ENCODE measurements around the gene TMOD4.
A peak's percentile ranks its signal among the peaks of the same experiment; 100 is the strongest.

Gene TMOD4

GRCh38 chr1:151147665-151148064 is 28.1 kb downstream of the TMOD4 start:
- H3K4me1 ChIP-seq (ENCODE audit: control insufficient read depth in 1 of 2, insufficient read depth in 2 of 2, low read length in 2 of 2): peaks cover 8 to 15% of the 10 kb centered on the region in 2 experiments
- H3K27ac ChIP-seq (ENCODE audit: low read depth, low read length): no peak overlapping the region
- no peak overlapping the region for H3K9ac ChIP-seq (ENCODE audit: low read length)
- no peak overlapping the region for H2AFZ ChIP-seq (ENCODE audit: insufficient read depth, low read length, poor library complexity)
- H3K23ac ChIP-seq (ENCODE audit: low read length): peak overlapping the region; percentile 7
- no peaks in the 10 kb centered on the region for H3K9me3 ChIP-seq (ENCODE audit: insufficient read depth, low read depth, low read length)
- no peak overlapping the region for H3K18ac ChIP-seq (ENCODE audit: low read length)
- no peak overlapping the region for H3K4ac ChIP-seq (ENCODE audit: low read depth, low read length)
- no peak overlapping the region for H2BK120ac ChIP-seq (ENCODE audit: insufficient read depth, low read length, poor library complexity)
- H3K36me3 ChIP-seq (ENCODE audit: control insufficient read depth in 1 of 2, insufficient read depth in 2 of 2, low read length in 2 of 2): no peaks in the 10 kb centered on the region
- no peak overlapping the region for H2BK12ac ChIP-seq (ENCODE audit: low read length)
- no peak for DNase-seq
- no peak overlapping the region for H3K4me3 ChIP-seq (ENCODE audit: low read depth, low read length)
- H3K79me1 ChIP-seq (ENCODE audit: low read length): peaks cover 2% of the 10 kb centered on the region
- H4K12ac ChIP-seq (ENCODE audit: low read depth, low read length): no peak overlapping the region
- H4K8ac ChIP-seq (ENCODE audit: low read depth, low read length): no peak overlapping the region
- no peak overlapping the region for H4K91ac ChIP-seq (ENCODE audit: low read depth, low read length)
- peaks cover 16% of the 10 kb centered on the region for H3K27me3 ChIP-seq (ENCODE audit: insufficient read depth, low read length)
- H2AK5ac ChIP-seq (ENCODE audit: low read length): no peak overlapping the region
- no peaks in the 10 kb centered on the region for H3K79me2 ChIP-seq (ENCODE audit: control insufficient read depth, insufficient read depth, low read length, poor library complexity)
- H3K4me2 ChIP-seq (ENCODE audit: low read length): no peak overlapping the region
- no peak overlapping the region for H3K14ac ChIP-seq (ENCODE audit: low read length)
- WGBS (ENCODE audit: extremely low coverage, insufficient coverage, insufficient read length): no CpG with 5 or more reads among the region's 2 CpGs
- H2BK5ac ChIP-seq (ENCODE audit: low read depth, low read length, poor library complexity): no peak overlapping the region

- Histone ChIP-seq H2BK120ac (ENCODE audit: insufficient read depth, low read length, poor library complexity) (no peak overlapping the region), H3K14ac (ENCODE audit: low read length) (no peak overlapping the region), H4K8ac (ENCODE audit: low read depth, low read length) (no peak overlapping the region), H4K91ac (ENCODE audit: low read depth, low read length) (no peak overlapping the region), H4K12ac (ENCODE audit: low read depth, low read length) (no peak overlapping the region), H3K36me3 (ENCODE audit: control insufficient read depth in 1 of 2, insufficient read depth in 2 of 2, low read length in 2 of 2) (no peaks in the 10 kb centered on the region), H2BK12ac (ENCODE audit: low read length) (no peak overlapping the region), H3K9me3 (ENCODE audit: insufficient read depth, low read depth, low read length) (no peaks in the 10 kb centered on the region), H3K4me2 (ENCODE audit: low read length) (peak overlapping the region; percentile 75), H2BK5ac (ENCODE audit: low read depth, low read length, poor library complexity) (no peak overlapping the region), H3K23ac (ENCODE audit: low read length) (no peak overlapping the region), H3K79me2 (ENCODE audit: control insufficient read depth, insufficient read depth, low read length, poor library complexity) (no peaks in the 10 kb centered on the region), H3K79me1 (ENCODE audit: low read length) (peaks cover 2% of the 10 kb centered on the region), H3K9ac (ENCODE audit: low read length) (no peak overlapping the region), H3K4ac (ENCODE audit: low read depth, low read length) (no peak overlapping the region), H3K27me3 (ENCODE audit: insufficient read depth, low read length) (peaks cover 16% of the 10 kb centered on the region), H3K4me1 (ENCODE audit: control insufficient read depth in 1 of 2, insufficient read depth in 2 of 2, low read length in 2 of 2) (peaks cover 8 to 15% of the 10 kb centered on the region in 2 experiments), H3K4me3 (ENCODE audit: low read depth, low read length) (peak overlapping the region; percentile 49), H2AK5ac (ENCODE audit: low read length) (no peak overlapping the region), H2AFZ (ENCODE audit: insufficient read depth, low read length, poor library complexity) (no peak overlapping the region), H3K18ac (ENCODE audit: low read length) (no peak overlapping the region), H3K27ac (ENCODE audit: low read depth, low read length) (no peak overlapping the region)
- DNase-seq: no peak
- WGBS (ENCODE audit: extremely low coverage, insufficient coverage, insufficient read length): no CpG with 5 or more reads among the region's 7 CpGs
These were observed 28.7 kb downstream of the TMOD4 start for GRCh38 chr1:151147132-151147503.

- WGBS (ENCODE audit: extremely low coverage, insufficient coverage, insufficient read length): no CpG with 5 or more reads among the region's 61 CpGs
- Histone ChIP-seq H2AK5ac (ENCODE audit: low read length) (no peak within 1 kb of the TSS), H4K8ac (ENCODE audit: low read depth, low read length) (no peak within 1 kb of the TSS), H2BK12ac (ENCODE audit: low read length) (no peak within 1 kb of the TSS), H3K4me2 (ENCODE audit: low read length) (peak within 1 kb of the TSS; percentile 92), H2AFZ (ENCODE audit: insufficient read depth, low read length, poor library complexity) (peak within 1 kb of the TSS; percentile 50), H2BK5ac (ENCODE audit: low read depth, low read length, poor library complexity) (no peak within 1 kb of the TSS), H3K79me2 (ENCODE audit: control insufficient read depth, insufficient read depth, low read length, poor library complexity) (no peaks in the 10 kb centered on the region), H3K4me1 (ENCODE audit: control insufficient read depth in 1 of 2, insufficient read depth in 2 of 2, low read length in 2 of 2) (peaks cover 8 to 15% of the 10 kb centered on the region in 2 experiments), H3K79me1 (ENCODE audit: low read length) (peaks cover 2% of the 10 kb centered on the region), H3K27me3 (ENCODE audit: insufficient read depth, low read length) (peaks cover 16% of the 10 kb centered on the region), H3K14ac (ENCODE audit: low read length) (no peak within 1 kb of the TSS), H3K4me3 (ENCODE audit: low read depth, low read length) (peak within 1 kb of the TSS; percentile 82), H3K4ac (ENCODE audit: low read depth, low read length) (no peak within 1 kb of the TSS), H3K27ac (ENCODE audit: low read depth, low read length) (no peak within 1 kb of the TSS), H3K23ac (ENCODE audit: low read length) (no peak within 1 kb of the TSS), H3K9me3 (ENCODE audit: insufficient read depth, low read depth, low read length) (no peaks in the 10 kb centered on the region), H4K91ac (ENCODE audit: low read depth, low read length) (no peak within 1 kb of the TSS), H3K36me3 (ENCODE audit: control insufficient read depth in 1 of 2, insufficient read depth in 2 of 2, low read length in 2 of 2) (no peaks in the 10 kb centered on the region), H2BK120ac (ENCODE audit: insufficient read depth, low read length, poor library complexity) (no peak within 1 kb of the TSS), H4K12ac (ENCODE audit: low read depth, low read length) (no peak within 1 kb of the TSS), H3K18ac (ENCODE audit: low read length) (no peak within 1 kb of the TSS), H3K9ac (ENCODE audit: low read length) (peak within 1 kb of the TSS; percentile 81)
- DNase-seq: peak; percentile 91 to 92
These were observed 29.2 kb downstream of the TMOD4 start, which contains the start of gene SEMA6C for GRCh38 chr1:151146412-151147131. Gene SEMA6C (minus strand): TSS chr1:151146631. CDS start chr1:151142621, 4,010 bp downstream.

GRCh38 chr1:151146072-151146411 is 29.7 kb downstream of the TMOD4 start:
- no peaks in the 10 kb centered on the region for H3K79me2 ChIP-seq (ENCODE audit: control insufficient read depth, insufficient read depth, low read length, poor library complexity)
- no peak overlapping the region for H4K8ac ChIP-seq (ENCODE audit: low read depth, low read length)
- H3K14ac ChIP-seq (ENCODE audit: low read length): no peak overlapping the region
- peaks cover 16% of the 10 kb centered on the region for H3K27me3 ChIP-seq (ENCODE audit: insufficient read depth, low read length)
- no peak overlapping the region for H2BK5ac ChIP-seq (ENCODE audit: low read depth, low read length, poor library complexity)
- peak overlapping the region; percentile 52 for H3K9ac ChIP-seq (ENCODE audit: low read length)
- H2BK120ac ChIP-seq (ENCODE audit: insufficient read depth, low read length, poor library complexity): no peak overlapping the region
- no peak overlapping the region for H4K12ac ChIP-seq (ENCODE audit: low read depth, low read length)
- H3K4me3 ChIP-seq (ENCODE audit: low read depth, low read length): peak overlapping the region; percentile 82
- H2AFZ ChIP-seq (ENCODE audit: insufficient read depth, low read length, poor library complexity): peak overlapping the region; percentile 50
- H3K27ac ChIP-seq (ENCODE audit: low read depth, low read length): no peak overlapping the region
- peak overlapping the region; percentile 92 for H3K4me2 ChIP-seq (ENCODE audit: low read length)
- H3K23ac ChIP-seq (ENCODE audit: low read length): no peak overlapping the region
- H2BK12ac ChIP-seq (ENCODE audit: low read length): no peak overlapping the region
- no peak overlapping the region for H3K4ac ChIP-seq (ENCODE audit: low read depth, low read length)
- H2AK5ac ChIP-seq (ENCODE audit: low read length): no peak overlapping the region
- WGBS (ENCODE audit: extremely low coverage, insufficient coverage, insufficient read length): no CpG with 5 or more reads among the region's 26 CpGs
- H3K36me3 ChIP-seq (ENCODE audit: control insufficient read depth in 1 of 2, insufficient read depth in 2 of 2, low read length in 2 of 2): no peaks in the 10 kb centered on the region
- DNase-seq: no peak
- no peaks in the 10 kb centered on the region for H3K9me3 ChIP-seq (ENCODE audit: insufficient read depth, low read depth, low read length)
- no peak overlapping the region for H3K18ac ChIP-seq (ENCODE audit: low read length)
- H4K91ac ChIP-seq (ENCODE audit: low read depth, low read length): no peak overlapping the region
- H3K4me1 ChIP-seq (ENCODE audit: control insufficient read depth in 1 of 2, insufficient read depth in 2 of 2, low read length in 2 of 2): peaks cover 8 to 15% of the 10 kb centered on the region in 2 experiments
- H3K79me1 ChIP-seq (ENCODE audit: low read length): peaks cover 2% of the 10 kb centered on the region

Measured in trophoblast cell (in vitro differentiated cells and primary cell).